Fibroblast of lung (primary cell): Measurements from ENCODE around the gene LCN2. TPM values are rescaled to one million over a fixed set of nuclear protein-coding genes. Genes with fewer than 3 reads are reported as not detected.

Experiments used
- DNase-seq, 2 donors: peaks; one replicate each; pipeline versions ENCODE4 v3.0.0 to v3.0.0-alpha.2; 2010; ENCODE audit warnings: low read depth in 2 of 2
- H2AFZ ChIP-seq: 2 replicates; pipeline ENCODE4 v1.5.1; 2012; ENCODE audit warnings: low read length, control low read depth, inconsistent platforms
- H3K27ac ChIP-seq: 2 replicates; pipeline ENCODE4 v1.5.1; 2011; ENCODE audit warnings: low read length, control low read depth; ENCODE audit not compliant: insufficient read depth
- H3K27me3 ChIP-seq: 2 replicates; pipeline ENCODE4 v1.5.1; 2011; ENCODE audit warnings: mild to moderate bottlenecking, low read length; ENCODE audit not compliant: control insufficient read depth, insufficient read depth
- H3K36me3 ChIP-seq: 2 replicates; pipeline ENCODE4 v1.5.1; 2011; ENCODE audit warnings: low read length; ENCODE audit not compliant: control insufficient read depth, insufficient read depth
- H3K4me1 ChIP-seq: 2 replicates; pipeline ENCODE4 v1.5.1; 2011; ENCODE audit warnings: low read length; ENCODE audit not compliant: control insufficient read depth, insufficient read depth; ENCODE audit errors: extremely low read depth
- H3K4me2 ChIP-seq: 2 replicates; pipeline ENCODE4 v1.5.1; 2011; ENCODE audit warnings: low read length, control low read depth; ENCODE audit not compliant: insufficient read depth; ENCODE audit errors: extremely low read depth
- H3K4me3 ChIP-seq, 4 experiments: fragments of 200-600 bp in 1 of 4; sonication (generic) in 1 of 4; replicated peaks in 1 of 4; 2 replicates each; pipeline ENCODE4 v1.5.1; 2011 to 2016; ENCODE audit warnings: low read length in 4 of 4, low read depth in 3 of 4, mild to moderate bottlenecking in 3 of 4, control low read depth in 2 of 4, inconsistent platforms in 1 of 4, mixed read lengths in 1 of 4; ENCODE audit not compliant: insufficient read depth in 1 of 4; ENCODE audit errors: control extremely low read depth in 1 of 4
- H3K79me2 ChIP-seq: 2 replicates; pipeline ENCODE4 v1.5.1; 2012; ENCODE audit warnings: mild to moderate bottlenecking, low read length, inconsistent platforms; ENCODE audit not compliant: control insufficient read depth, insufficient read depth
- H3K9ac ChIP-seq: 2 replicates; pipeline ENCODE4 v1.5.1; 2011; ENCODE audit warnings: mild to moderate bottlenecking, low read length, control low read depth; ENCODE audit not compliant: insufficient read depth
- H3K9me3 ChIP-seq: 2 replicates; pipeline ENCODE4 v1.5.1; 2012; ENCODE audit warnings: low read depth, low read length; ENCODE audit not compliant: control insufficient read depth, insufficient read depth
- H4K20me1 ChIP-seq: 2 replicates; pipeline ENCODE4 v1.5.1; 2011; ENCODE audit warnings: low read length; ENCODE audit not compliant: control insufficient read depth, insufficient read depth; ENCODE audit errors: extremely low read depth
- EZH2 ChIP-seq: IDR thresholded peaks from 2 replicates; pipeline ENCODE4 v1.5.1; 2012; ENCODE audit warnings: low read length, control low read depth, mild to moderate bottlenecking; ENCODE audit errors: missing control alignments
- polyA plus RNA-seq, 2 donors: library from polyadenylated mRNA; depleted of rRNA in 1 of 2; stranded (reverse) in 1 of 2; unstranded in 1 of 2; fragments of >200 nt; gene quantifications; 2 replicates each; pipeline ENCODE4 v1.2.1, GENCODE V29; 2011 to 2012; ENCODE audit warnings: missing spikeins in 1 of 2
- total RNA-seq: library from RNA; depleted of rRNA; stranded (reverse); fragments of >200 nt; gene quantifications from 2 replicates; pipeline ENCODE4 v1.2.1, GENCODE V29; 2014
- TF ChIP-seq, protein P1 (sequence below), 2 donors: IDR thresholded peaks in 1 of 2; conservative IDR thresholded peaks in 1 of 2; 1 replicate in 1 of 2; 2 replicates in 1 of 2; pipeline ENCODE4 v1.5.1; 2011 to 2012; ENCODE audit warnings: low read length in 2 of 2, control low read depth in 1 of 2, inconsistent platforms in 1 of 2, low read depth in 1 of 2, mild to moderate bottlenecking in 1 of 2

Gene LCN2
- total and polyA plus RNA-seq, 2 donors (not counting 1 experiment from before 2014, with no cell fraction given) = not detected

GRCh38 chr9:128143525-128144238, 5.6 kb upstream of the LCN2 start:
- DNase-seq = no peak
- H3K36me3 ChIP-seq = no peaks in the 10 kb centered on the region
- no peaks in the 10 kb centered on the region for H3K9me3 ChIP-seq
- H3K4me2 ChIP-seq = no peak overlapping the region
- H3K27me3 ChIP-seq = peaks cover 7% of the 10 kb centered on the region
- H4K20me1 ChIP-seq = no peaks in the 10 kb centered on the region
- no peaks in the 10 kb centered on the region for H3K4me1 ChIP-seq
- TF ChIP-seq, protein P1, sequence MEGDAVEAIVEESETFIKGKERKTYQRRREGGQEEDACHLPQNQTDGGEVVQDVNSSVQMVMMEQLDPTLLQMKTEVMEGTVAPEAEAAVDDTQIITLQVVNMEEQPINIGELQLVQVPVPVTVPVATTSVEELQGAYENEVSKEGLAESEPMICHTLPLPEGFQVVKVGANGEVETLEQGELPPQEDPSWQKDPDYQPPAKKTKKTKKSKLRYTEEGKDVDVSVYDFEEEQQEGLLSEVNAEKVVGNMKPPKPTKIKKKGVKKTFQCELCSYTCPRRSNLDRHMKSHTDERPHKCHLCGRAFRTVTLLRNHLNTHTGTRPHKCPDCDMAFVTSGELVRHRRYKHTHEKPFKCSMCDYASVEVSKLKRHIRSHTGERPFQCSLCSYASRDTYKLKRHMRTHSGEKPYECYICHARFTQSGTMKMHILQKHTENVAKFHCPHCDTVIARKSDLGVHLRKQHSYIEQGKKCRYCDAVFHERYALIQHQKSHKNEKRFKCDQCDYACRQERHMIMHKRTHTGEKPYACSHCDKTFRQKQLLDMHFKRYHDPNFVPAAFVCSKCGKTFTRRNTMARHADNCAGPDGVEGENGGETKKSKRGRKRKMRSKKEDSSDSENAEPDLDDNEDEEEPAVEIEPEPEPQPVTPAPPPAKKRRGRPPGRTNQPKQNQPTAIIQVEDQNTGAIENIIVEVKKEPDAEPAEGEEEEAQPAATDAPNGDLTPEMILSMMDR (conservative IDR thresholded peaks at IDR 0.05 in 1 of 2, IDR thresholded peaks at IDR 0.05 in 1 of 2; ENCODE audit: low read depth in 1 of 2, low read length in 2 of 2) = no peak
- no peak for TF ChIP-seq EZH2
- no peaks in the 10 kb centered on the region for H3K79me2 ChIP-seq
- H3K9ac ChIP-seq = no peak overlapping the region
- no peak overlapping the region for H3K27ac ChIP-seq
- no peak overlapping the region for H3K4me3 ChIP-seq
- no peak overlapping the region for H2AFZ ChIP-seq

DNA sequence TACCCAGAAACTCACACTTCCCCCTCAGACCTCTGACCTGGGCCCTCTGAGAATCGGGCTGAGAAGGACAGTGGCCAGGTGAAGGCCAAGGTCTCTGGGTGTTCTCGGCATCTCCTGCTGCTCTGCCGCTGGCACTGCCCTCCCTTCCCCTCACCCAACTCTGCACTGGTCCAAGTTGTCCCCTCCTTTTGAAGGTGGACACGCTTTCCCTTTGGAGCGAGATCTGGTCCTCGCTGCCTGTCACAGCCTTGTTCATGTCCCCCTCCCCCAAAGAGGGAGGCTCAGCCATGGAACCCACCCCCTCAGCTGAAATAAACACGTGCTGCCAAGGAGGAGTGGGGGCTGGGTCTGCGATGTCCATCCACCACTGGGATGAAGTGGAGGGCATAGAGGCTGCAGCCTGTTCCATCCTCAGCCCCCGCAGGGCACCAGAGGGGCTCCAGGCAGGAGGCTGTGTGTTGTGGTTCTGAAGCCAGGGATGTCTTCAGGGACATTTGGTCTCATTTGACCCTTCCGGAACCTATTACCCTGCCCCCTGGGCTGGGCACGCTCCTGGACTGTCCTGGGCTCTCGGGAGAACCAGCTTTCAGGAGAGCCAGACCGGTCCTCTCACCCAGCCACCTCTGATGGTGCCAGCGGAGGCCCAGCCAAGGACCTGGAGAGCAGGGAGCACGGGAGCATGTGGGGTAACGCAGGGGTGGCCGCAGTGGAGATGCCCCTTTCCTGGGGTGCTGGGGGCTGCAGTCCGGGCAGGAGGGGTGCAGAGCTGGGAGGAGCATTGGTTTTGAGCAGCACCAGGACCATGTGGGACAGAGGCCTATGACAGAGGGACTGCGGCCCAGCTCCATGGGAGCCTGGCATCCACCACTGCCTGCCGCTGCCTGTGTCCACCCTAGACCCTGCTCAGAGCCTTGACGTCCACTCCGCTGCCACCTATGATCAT, 4.7 kb upstream of the LCN2 start:
- H3K4me2 ChIP-seq = no peak overlapping the region
- no peaks in the 10 kb centered on the region for H3K79me2 ChIP-seq
- no peak overlapping the region for H2AFZ ChIP-seq
- TF ChIP-seq, protein P1 (conservative IDR thresholded peaks at IDR 0.05 in 1 of 2, IDR thresholded peaks at IDR 0.05 in 1 of 2; ENCODE audit: low read depth in 1 of 2, low read length in 2 of 2) = no peak
- TF ChIP-seq EZH2 = no peak
- peaks cover 7% of the 10 kb centered on the region for H3K27me3 ChIP-seq
- H3K9me3 ChIP-seq = no peaks in the 10 kb centered on the region
- H4K20me1 ChIP-seq = no peaks in the 10 kb centered on the region
- no peaks in the 10 kb centered on the region for H3K36me3 ChIP-seq
- no peaks in the 10 kb centered on the region for H3K4me1 ChIP-seq
- no peak overlapping the region for H3K27ac ChIP-seq
- no peak for DNase-seq
- no peak overlapping the region for H3K9ac ChIP-seq
- H3K4me3 ChIP-seq = no peak overlapping the region

GRCh38 chr9:128145536-128145935, 3.7 kb upstream of the LCN2 start:
- no peaks in the 10 kb centered on the region for H3K9me3 ChIP-seq
- peaks cover 7% of the 10 kb centered on the region for H3K27me3 ChIP-seq
- no peaks in the 10 kb centered on the region for H4K20me1 ChIP-seq
- H3K79me2 ChIP-seq = no peaks in the 10 kb centered on the region
- no peak overlapping the region for H3K9ac ChIP-seq
- no peak overlapping the region for H3K4me3 ChIP-seq
- H2AFZ ChIP-seq = no peak overlapping the region
- H3K4me1 ChIP-seq = no peaks in the 10 kb centered on the region
- TF ChIP-seq, protein P1 (conservative IDR thresholded peaks at IDR 0.05 in 1 of 2, IDR thresholded peaks at IDR 0.05 in 1 of 2; ENCODE audit: low read depth in 1 of 2, low read length in 2 of 2) = no peak
- no peak for TF ChIP-seq EZH2
- no peak for DNase-seq
- no peaks in the 10 kb centered on the region for H3K36me3 ChIP-seq
- no peak overlapping the region for H3K27ac ChIP-seq
- no peak overlapping the region for H3K4me2 ChIP-seq
